Islet of Langerhans (tissue), 1 donor: ENCODE results near the gene ZSCAN4.

Experiments used
- FAIRE-seq: peaks from one replicate; lab custom pipeline; 2011; peaks lifted over from hg19 to GRCh38; lab: Jason Lieb, UNC

The ZSCAN4 gene

GRCh38 chr19:57668635-57669034, at the start of gene ZSCAN4:
ZSCAN4 (plus strand) TSS chr19:57668935; CDS start chr19:57676146, 7,211 bp downstream.
- no peak for FAIRE-seq

- FAIRE-seq = no peak
These were observed 47.9 kb upstream of the ZSCAN4 start for GRCh38 chr19:57620673-57621348.

- no peak for FAIRE-seq
These were observed 45.6 kb upstream of the ZSCAN4 start for GRCh38 chr19:57623091-57623490.

- FAIRE-seq = peak; percentile 58
These were observed 35.5 kb upstream of the ZSCAN4 start, which contains the start of gene ZNF211 for GRCh38 chr19:57632987-57633831. ZNF211 (plus strand) TSS chr19:57633168; CDS start chr19:57633347, 179 bp downstream.

- no peak for FAIRE-seq
These were observed 35.0 kb upstream of the ZSCAN4 start for GRCh38 chr19:57633832-57634131.

- FAIRE-seq = no peak
These were observed 31.4 kb upstream of the ZSCAN4 start for GRCh38 chr19:57637379-57637778.

- no peak for FAIRE-seq
These were observed 27.0 kb upstream of the ZSCAN4 start for GRCh38 chr19:57641715-57642234.

- no peak for FAIRE-seq
These were observed 26.2 kb upstream of the ZSCAN4 start for GRCh38 chr19:57642396-57643046.

GRCh38 chr19:57643734-57644133, 25.0 kb upstream of the ZSCAN4 start:
- FAIRE-seq = no peak

- no peak for FAIRE-seq
These were observed 20.3 kb upstream of the ZSCAN4 start for GRCh38 chr19:57648331-57649003.

- no peak for FAIRE-seq
These were observed 17.1 kb upstream of the ZSCAN4 start for GRCh38 chr19:57651654-57651996.

GRCh38 chr19:57653689-57654088, 15.0 kb upstream of the ZSCAN4 start:
- no peak for FAIRE-seq

GRCh38 chr19:57655443-57655842, 13.3 kb upstream of the ZSCAN4 start:
- no peak for FAIRE-seq

GRCh38 chr19:57656346-57656745, 12.4 kb upstream of the ZSCAN4 start:
- no peak for FAIRE-seq

- FAIRE-seq = no peak
These were observed 4.2 kb upstream of the ZSCAN4 start for GRCh38 chr19:57664269-57665127.

GRCh38 chr19:57665261-57665806, 3.4 kb upstream of the ZSCAN4 start:
- no peak for FAIRE-seq

GRCh38 chr19:57667228-57667627, 1.5 kb upstream of the ZSCAN4 start:
- no peak for FAIRE-seq

GRCh38 chr19:57671124-57671895, 2.6 kb downstream of the ZSCAN4 start:
- FAIRE-seq = no peak

GRCh38 chr19:57672466-57672865, 3.7 kb downstream of the ZSCAN4 start:
- FAIRE-seq = no peak

- FAIRE-seq = no peak
These were observed 7.1 kb downstream of the ZSCAN4 start for GRCh38 chr19:57675881-57676280.
